ENCODE results near the gene SEMA6C. TPM values are rescaled to one million over a fixed set of nuclear protein-coding genes. Genes with fewer than 3 reads are reported as not detected.

Gene SEMA6C
- total RNA-seq, 1 experiment from 2014 or later = 2.0 TPM

DNA sequence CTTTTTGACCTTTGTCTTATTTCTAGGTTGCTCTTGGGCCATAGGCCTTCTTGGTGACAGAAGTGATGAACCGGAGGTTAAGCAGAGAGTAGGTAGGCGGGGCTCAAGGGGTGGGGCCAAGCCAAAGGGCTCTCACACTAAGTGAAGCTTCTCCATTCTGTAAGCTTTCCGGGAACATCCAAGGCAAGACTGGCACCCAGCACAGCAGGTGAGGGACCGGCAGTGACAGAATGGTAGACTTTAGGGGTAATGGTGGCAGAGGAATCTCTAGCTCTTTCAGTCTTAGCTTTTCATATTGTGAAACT, 10.0 kb upstream of the SEMA6C start, which contains the start of gene TNFAIP8L2:
TSS of gene TNFAIP8L2 (plus strand) at position 135 of the 305 bp plus-strand sequence. CDS start 2,049 bp downstream, outside the sequence.
- Histone ChIP-seq H3K27ac (ENCODE audit: low read length) (no peak within 1 kb of the TSS), H3K9ac (ENCODE audit: low read length) (no peak within 1 kb of the TSS), H3K79me2 (ENCODE audit: low read length) (no peaks in the 10 kb centered on the region), H3F3A (ENCODE audit: low read length, unreplicated experiment) (no peaks in the 10 kb centered on the region), H3K9me3 (ENCODE audit: low read length) (no peaks in the 10 kb centered on the region), H3K9me2 (replicated peaks; ENCODE audit: low read length) (no peaks in the 10 kb centered on the region), H3K27me3 (ENCODE audit: low read length) (no peaks in the 10 kb centered on the region), H2AFZ (ENCODE audit: low read length) (no peak within 1 kb of the TSS), H3K36me3 (ENCODE audit: low read depth, low read length) (peaks cover 1% of the 10 kb centered on the region; the same call in 1 of the 2 replicates), H3K4me2 (ENCODE audit: low read length) (no peak within 1 kb of the TSS), H3K4me3 (ENCODE audit: low read length) (no peak within 1 kb of the TSS), H3K4me1 (ENCODE audit: insufficient read depth, low read length) (no peaks in the 10 kb centered on the region), H4K20me1 (ENCODE audit: low read length) (no peaks in the 10 kb centered on the region)
- no peak for DNase-seq
- peak; percentile 81 for ATAC-seq
- intact Hi-C loops (cut with micrococcal nuclease) = loop anchor here (1.0 to 10.0 kb wide), 2 partner anchors 57 to 132 kb away; no protein-coding TSS in a partner anchor
- TF ChIP-seq, protein P1, sequence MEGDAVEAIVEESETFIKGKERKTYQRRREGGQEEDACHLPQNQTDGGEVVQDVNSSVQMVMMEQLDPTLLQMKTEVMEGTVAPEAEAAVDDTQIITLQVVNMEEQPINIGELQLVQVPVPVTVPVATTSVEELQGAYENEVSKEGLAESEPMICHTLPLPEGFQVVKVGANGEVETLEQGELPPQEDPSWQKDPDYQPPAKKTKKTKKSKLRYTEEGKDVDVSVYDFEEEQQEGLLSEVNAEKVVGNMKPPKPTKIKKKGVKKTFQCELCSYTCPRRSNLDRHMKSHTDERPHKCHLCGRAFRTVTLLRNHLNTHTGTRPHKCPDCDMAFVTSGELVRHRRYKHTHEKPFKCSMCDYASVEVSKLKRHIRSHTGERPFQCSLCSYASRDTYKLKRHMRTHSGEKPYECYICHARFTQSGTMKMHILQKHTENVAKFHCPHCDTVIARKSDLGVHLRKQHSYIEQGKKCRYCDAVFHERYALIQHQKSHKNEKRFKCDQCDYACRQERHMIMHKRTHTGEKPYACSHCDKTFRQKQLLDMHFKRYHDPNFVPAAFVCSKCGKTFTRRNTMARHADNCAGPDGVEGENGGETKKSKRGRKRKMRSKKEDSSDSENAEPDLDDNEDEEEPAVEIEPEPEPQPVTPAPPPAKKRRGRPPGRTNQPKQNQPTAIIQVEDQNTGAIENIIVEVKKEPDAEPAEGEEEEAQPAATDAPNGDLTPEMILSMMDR (conservative IDR thresholded peaks at IDR 0.05; ENCODE audit: low read depth, low read length) = no peak
- TF ChIP-seq EZH2 (IDR thresholded peaks at IDR 0.05; ENCODE audit: low read length, unreplicated experiment) = no peak
- TF ChIP-seq EZH2phosphoT487 (IDR thresholded peaks at IDR 0.05; ENCODE audit: borderline replicate concordance, low read length) = no peak
- POLR2A ChIA-PET (ENCODE audit: unreplicated experiment) = interaction anchor here (0.5 to 0.6 kb wide), 2 partner anchors 36 to 248 kb away, joined by 4 read pairs; no protein-coding TSS in a partner anchor
- no TSS peak for BruUV-seq (replicated peaks)
- CTCF ChIA-PET = interaction anchor here (0.6 to 2.4 kb wide), 3 partner anchors 30 to 916 kb away, joined by 3 to 28 read pairs (median 4); no protein-coding TSS in a partner anchor

DNA sequence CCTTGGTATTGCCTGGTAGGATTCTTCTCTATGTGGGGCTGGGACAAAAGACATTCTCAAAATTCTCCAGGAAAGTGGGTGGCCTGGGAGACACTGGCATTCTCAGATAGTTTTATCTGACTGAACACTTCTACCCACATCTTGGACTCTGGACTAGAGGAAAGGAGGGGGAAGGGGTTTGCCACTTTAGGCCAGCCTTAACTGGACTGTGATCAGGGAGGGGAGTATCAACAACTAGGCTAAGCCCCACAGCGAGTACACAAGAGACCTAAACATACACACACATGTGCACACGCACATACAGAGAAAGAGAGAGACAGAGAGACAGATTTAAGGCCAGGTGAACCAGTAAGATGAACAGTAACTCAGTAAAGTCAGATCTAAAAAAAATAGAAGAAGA, 1.2 kb upstream of the SEMA6C start:
- CTCF ChIA-PET = no interaction called here
- no peak for DNase-seq
- POLR2A ChIA-PET (ENCODE audit: unreplicated experiment) = no interaction called here
- TF ChIP-seq EZH2 (IDR thresholded peaks at IDR 0.05; ENCODE audit: low read length, unreplicated experiment) = no peak
- TF ChIP-seq, protein P1 (conservative IDR thresholded peaks at IDR 0.05; ENCODE audit: low read depth, low read length) = no peak
- no peak for TF ChIP-seq EZH2phosphoT487 (IDR thresholded peaks at IDR 0.05; ENCODE audit: borderline replicate concordance, low read length)
- Histone ChIP-seq H3K4me2 (ENCODE audit: low read length) (no peak overlapping the region), H2AFZ (ENCODE audit: low read length) (no peak overlapping the region), H3K27me3 (ENCODE audit: low read length) (no peaks in the 10 kb centered on the region), H3K4me1 (ENCODE audit: insufficient read depth, low read length) (peaks cover 8% of the 10 kb centered on the region; the same call in 1 of the 2 replicates), H3K36me3 (ENCODE audit: low read depth, low read length) (no peaks in the 10 kb centered on the region), H3K79me2 (ENCODE audit: low read length) (no peaks in the 10 kb centered on the region), H3K9me2 (replicated peaks; ENCODE audit: low read length) (no peaks in the 10 kb centered on the region), H3K27ac (ENCODE audit: low read length) (no peak overlapping the region), H3K9ac (ENCODE audit: low read length) (no peak overlapping the region), H3K9me3 (ENCODE audit: low read length) (no peaks in the 10 kb centered on the region), H3F3A (ENCODE audit: low read length, unreplicated experiment) (no peaks in the 10 kb centered on the region), H3K4me3 (ENCODE audit: low read length) (no peak overlapping the region), H4K20me1 (ENCODE audit: low read length) (no peaks in the 10 kb centered on the region)
- no peak for ATAC-seq
- BruUV-seq (replicated peaks) = no TSS peak
- intact Hi-C loops (cut with micrococcal nuclease) = loop anchor here (5.0 kb wide), 1 partner anchor 45 kb away; no protein-coding TSS in a partner anchor

DNA sequence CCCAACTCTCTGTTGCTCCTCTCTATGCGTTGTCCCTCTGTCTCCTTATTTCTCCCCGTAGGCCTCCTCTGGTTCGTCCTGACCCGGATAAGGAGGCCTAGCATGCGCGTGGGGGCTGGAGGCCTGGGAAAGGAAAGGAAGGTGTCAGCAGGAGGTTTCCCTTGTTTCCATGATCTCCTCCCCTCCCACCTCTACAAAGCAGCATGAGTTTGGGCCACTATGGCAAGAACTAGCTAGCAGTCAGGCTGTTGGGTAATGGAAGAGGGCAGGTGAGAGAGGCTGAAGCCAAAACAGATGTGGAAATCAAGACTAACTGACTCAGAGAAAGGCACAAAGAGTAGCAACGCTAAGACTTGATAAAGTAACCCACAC, 687 bp upstream of the SEMA6C start:
- no peaks in the 10 kb centered on the region for H3K9me3 ChIP-seq (ENCODE audit: low read length)
- POLR2A ChIA-PET (ENCODE audit: unreplicated experiment) = no interaction called here
- H3K9ac ChIP-seq (ENCODE audit: low read length) = peak overlapping the region; percentile 10; the same call in 1 of the 2 replicates
- CTCF ChIA-PET = no interaction called here
- DNase-seq (no peak), ATAC-seq (no peak; the same call in 1 of the 2 replicates)
- H3K36me3 ChIP-seq (ENCODE audit: low read depth, low read length) = no peaks in the 10 kb centered on the region
- H3K9me2 ChIP-seq (replicated peaks; ENCODE audit: low read length) = no peaks in the 10 kb centered on the region
- H3K4me2 ChIP-seq (ENCODE audit: low read length) = peak overlapping the region; percentile 93
- BruUV-seq (replicated peaks) = no TSS peak
- intact Hi-C loops (cut with micrococcal nuclease) = loop anchor here (5.0 kb wide), 1 partner anchor 45 kb away; no protein-coding TSS in a partner anchor
- no peak for TF ChIP-seq EZH2 (IDR thresholded peaks at IDR 0.05; ENCODE audit: low read length, unreplicated experiment)
- TF ChIP-seq, protein P1 (conservative IDR thresholded peaks at IDR 0.05; ENCODE audit: low read depth, low read length) = no peak
- TF ChIP-seq EZH2phosphoT487 (IDR thresholded peaks at IDR 0.05; ENCODE audit: borderline replicate concordance, low read length) = no peak
- peak overlapping the region; percentile 70 for H3K4me3 ChIP-seq (ENCODE audit: low read length)
- H3K27me3 ChIP-seq (ENCODE audit: low read length) = no peaks in the 10 kb centered on the region
- no peaks in the 10 kb centered on the region for H4K20me1 ChIP-seq (ENCODE audit: low read length)
- peak overlapping the region; percentile 83 for H2AFZ ChIP-seq (ENCODE audit: low read length)
- H3K79me2 ChIP-seq (ENCODE audit: low read length) = no peaks in the 10 kb centered on the region
- peaks cover 8% of the 10 kb centered on the region; the same call in 1 of the 2 replicates for H3K4me1 ChIP-seq (ENCODE audit: insufficient read depth, low read length)
- no peaks in the 10 kb centered on the region for H3F3A ChIP-seq (ENCODE audit: low read length, unreplicated experiment)
- H3K27ac ChIP-seq (ENCODE audit: low read length) = no peak overlapping the region

Data from PC-3 (cell line).